Gastrocnemius medialis (tissue), 4 donors: ENCODE measurements around the gene IGSF8.

ENCODE experiments used
- POLR2A ChIP-seq, 2 donors: fragments of 450-650 bp; IDR thresholded peaks; one replicate each; pipeline ENCODE4 v1.6.1; 2017; ENCODE audit warnings: antibody characterized with exemption in 2 of 2, mild to moderate bottlenecking in 2 of 2, moderate library complexity in 2 of 2
- TF ChIP-seq, protein P1 (sequence below), 5 experiments: fragments of 450-650 bp in 3 of 5; fragments of 200-600 bp in 2 of 5; sonication (generic) in 2 of 5; IDR thresholded peaks in 4 of 5; conservative IDR thresholded peaks in 1 of 5; 1 replicate in 4 of 5; 2 replicates in 1 of 5; pipeline ENCODE4 v1.5.1; 2016 to 2019; ENCODE audit warnings: antibody characterized with exemption in 5 of 5, mild to moderate bottlenecking in 3 of 5, moderate library complexity in 3 of 5

DNA sequence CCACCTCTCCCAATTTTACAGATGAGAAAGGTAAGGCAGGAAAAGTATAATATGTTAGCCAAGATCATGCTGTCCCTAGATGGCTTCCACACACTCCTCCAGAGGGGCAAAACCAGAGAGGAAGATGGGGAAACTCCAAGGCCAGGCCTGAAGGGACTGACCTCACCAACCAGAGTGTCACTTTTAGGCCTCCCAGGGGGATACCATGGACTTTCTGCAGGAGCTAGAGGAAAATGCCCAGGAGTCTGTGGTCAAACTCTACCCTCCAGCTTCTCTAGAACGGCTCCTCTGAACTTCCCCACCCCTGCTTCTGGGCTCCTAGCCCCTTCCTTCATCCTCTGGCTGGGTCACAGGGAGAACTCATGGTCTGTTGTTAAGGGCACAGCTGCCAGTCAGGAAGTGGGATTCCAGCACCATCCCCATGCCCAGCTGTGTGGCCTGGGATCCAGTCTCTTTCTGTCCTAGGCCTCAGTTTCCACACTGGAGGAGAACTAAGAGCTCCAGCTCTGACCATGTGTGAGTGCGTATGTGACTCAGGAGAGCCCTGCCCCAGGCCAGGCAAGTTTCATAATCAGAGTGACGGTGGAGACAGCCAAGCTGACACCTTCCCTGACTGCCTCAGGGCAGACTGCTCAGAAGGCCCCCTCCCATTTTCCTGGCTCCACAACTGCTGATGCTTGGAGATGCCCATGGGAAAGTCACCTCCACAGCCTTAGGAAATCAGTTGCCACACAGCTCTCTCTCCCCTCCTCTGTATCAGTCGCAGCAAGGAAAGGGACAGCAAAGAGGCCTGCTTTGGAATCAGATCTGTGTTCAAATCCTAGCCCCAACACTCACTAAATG lies 1.9 kb downstream of the IGSF8 start:
- TF ChIP-seq, protein P1, sequence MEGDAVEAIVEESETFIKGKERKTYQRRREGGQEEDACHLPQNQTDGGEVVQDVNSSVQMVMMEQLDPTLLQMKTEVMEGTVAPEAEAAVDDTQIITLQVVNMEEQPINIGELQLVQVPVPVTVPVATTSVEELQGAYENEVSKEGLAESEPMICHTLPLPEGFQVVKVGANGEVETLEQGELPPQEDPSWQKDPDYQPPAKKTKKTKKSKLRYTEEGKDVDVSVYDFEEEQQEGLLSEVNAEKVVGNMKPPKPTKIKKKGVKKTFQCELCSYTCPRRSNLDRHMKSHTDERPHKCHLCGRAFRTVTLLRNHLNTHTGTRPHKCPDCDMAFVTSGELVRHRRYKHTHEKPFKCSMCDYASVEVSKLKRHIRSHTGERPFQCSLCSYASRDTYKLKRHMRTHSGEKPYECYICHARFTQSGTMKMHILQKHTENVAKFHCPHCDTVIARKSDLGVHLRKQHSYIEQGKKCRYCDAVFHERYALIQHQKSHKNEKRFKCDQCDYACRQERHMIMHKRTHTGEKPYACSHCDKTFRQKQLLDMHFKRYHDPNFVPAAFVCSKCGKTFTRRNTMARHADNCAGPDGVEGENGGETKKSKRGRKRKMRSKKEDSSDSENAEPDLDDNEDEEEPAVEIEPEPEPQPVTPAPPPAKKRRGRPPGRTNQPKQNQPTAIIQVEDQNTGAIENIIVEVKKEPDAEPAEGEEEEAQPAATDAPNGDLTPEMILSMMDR (IDR thresholded peaks at IDR 0.05 in 4 of 5, conservative IDR thresholded peaks at IDR 0.05 in 1 of 5), result no peak
- no peak for TF ChIP-seq POLR2A (IDR thresholded peaks at IDR 0.05)
